RWPE1 (cell line): ENCODE measurements around the gene BABAM2.
A peak's percentile ranks its signal among the peaks of the same experiment; 100 is the strongest.

Source experiments
- CTCF ChIA-PET: fragments of 350-600 bp; sonication (Branson Sonifier 250); formaldehyde crosslinking; extraction: SDS; loops from one replicate; lab custom pipeline; 2021; lab: Yijun Ruan, JAX
- POLR2A ChIA-PET: fragments of 400-600 bp; formaldehyde crosslinking; extraction: SDS; loops from one replicate; lab custom pipeline; 2020; ENCODE audit warnings: antibody characterized with exemption; ENCODE audit not compliant: low non-redundant PET; lab: Yijun Ruan, JAX
- DNase-seq: peaks from one replicate; pipeline ENCODE4 v3.0.0; 2012; ENCODE audit warnings: low spot score
- H3K27ac ChIP-seq: fragments of 450-650 bp; 2 replicates; pipeline ENCODE4 v1.5.1; 2017
- CTCF ChIP-seq: fragments of 450-650 bp; conservative IDR thresholded peaks from 2 replicates; pipeline ENCODE4 v1.5.1; 2017; ENCODE audit warnings: low read depth, mild to moderate bottlenecking

The BABAM2 gene

GRCh38 chr2:27929916-27930486 is 39.5 kb downstream of the BABAM2 start:
- CTCF ChIA-PET: no interaction called here
- TF ChIP-seq CTCF: no peak
- DNase-seq: no peak
- POLR2A ChIA-PET: no interaction called here
- H3K27ac ChIP-seq: no peak overlapping the region

- DNase-seq: no peak
- H3K27ac ChIP-seq: no peak overlapping the region
- TF ChIP-seq CTCF: no peak
- ChIA-PET POLR2A (no interaction called here), CTCF (interaction anchor here (0.5 to 0.6 kb wide), 2 partner anchors 16 to 519 kb away, joined by 3 read pairs; no protein-coding TSS in a partner anchor)
Measured at GRCh38 chr2:27931361-27931950, 40.9 kb downstream of the BABAM2 start.

- peak; percentile 94 for DNase-seq
- CTCF ChIA-PET: no interaction called here
- POLR2A ChIA-PET: no interaction called here
- no peak for TF ChIP-seq CTCF
- no peak overlapping the region for H3K27ac ChIP-seq
Measured at GRCh38 chr2:27932396-27932795, 41.9 kb downstream of the BABAM2 start.

GRCh38 chr2:27935026-27935425 is 44.5 kb downstream of the BABAM2 start:
- no peak for TF ChIP-seq CTCF
- no peak overlapping the region for H3K27ac ChIP-seq
- DNase-seq: no peak
- CTCF ChIA-PET: interaction anchor here (0.6 kb wide), 1 partner anchor 461 kb away, joined by 3 read pairs; no protein-coding TSS in a partner anchor
- POLR2A ChIA-PET: no interaction called here

GRCh38 chr2:27940090-27940671 is 49.7 kb downstream of the BABAM2 start:
- ChIA-PET POLR2A (no interaction called here), CTCF (no interaction called here)
- TF ChIP-seq CTCF: no peak
- no peak overlapping the region for H3K27ac ChIP-seq
- no peak for DNase-seq

- ChIA-PET POLR2A (no interaction called here), CTCF (no interaction called here)
- no peak for TF ChIP-seq CTCF
- no peak overlapping the region for H3K27ac ChIP-seq
- DNase-seq: no peak
Measured at GRCh38 chr2:27940982-27941381, 50.5 kb downstream of the BABAM2 start.
